Activated CD8-positive, alpha-beta memory T cell treated with anti-CD3 and anti-CD28 coated beads for 4 hours (primary cell): ENCODE results near the gene CDH23.

Source experiments
- DNase-seq, 2 donors: peaks; one replicate each; pipeline ENCODE4 v3.0.0-alpha.2; 2020; ENCODE audit warnings: low read depth in 2 of 2

The CDH23 gene

GRCh38 chr10:71603754-71604153, 207.0 kb downstream of the CDH23 start:
- DNase-seq: no peak

GRCh38 chr10:71604324-71605018, 207.8 kb downstream of the CDH23 start:
- no peak for DNase-seq

- no peak for DNase-seq
Measured at GRCh38 chr10:71605263-71605962, 208.7 kb downstream of the CDH23 start.

GRCh38 chr10:71606257-71607081, 209.7 kb downstream of the CDH23 start:
- DNase-seq: no peak

- no peak for DNase-seq
Measured at GRCh38 chr10:71607082-71607443, 210.3 kb downstream of the CDH23 start.

GRCh38 chr10:71608819-71609768, 212.4 kb downstream of the CDH23 start:
- DNase-seq: peak; percentile 30 to 32

- DNase-seq: no peak
Measured at GRCh38 chr10:71610651-71611050, 213.9 kb downstream of the CDH23 start.

- no peak for DNase-seq
Measured at GRCh38 chr10:71611131-71611530, 214.4 kb downstream of the CDH23 start.

- DNase-seq: no peak
Measured at GRCh38 chr10:71611709-71612422, 215.1 kb downstream of the CDH23 start.

- DNase-seq: no peak
Measured at GRCh38 chr10:71613261-71613777, 216.6 kb downstream of the CDH23 start.

GRCh38 chr10:71613877-71614276, 217.2 kb downstream of the CDH23 start:
- DNase-seq: no peak

GRCh38 chr10:71614946-71615345, 218.2 kb downstream of the CDH23 start:
- DNase-seq: no peak

GRCh38 chr10:71615538-71616329, 219.0 kb downstream of the CDH23 start:
- DNase-seq: no peak

- no peak for DNase-seq
Measured at GRCh38 chr10:71616817-71617654, 220.3 kb downstream of the CDH23 start.

- no peak for DNase-seq
Measured at GRCh38 chr10:71618176-71618575, 221.5 kb downstream of the CDH23 start.

- no peak for DNase-seq
Measured at GRCh38 chr10:71618598-71618997, 221.9 kb downstream of the CDH23 start.

GRCh38 chr10:71620642-71621041, 223.9 kb downstream of the CDH23 start:
- no peak for DNase-seq

- DNase-seq: no peak
Measured at GRCh38 chr10:71621231-71622153, 224.8 kb downstream of the CDH23 start.
